Stimulated activated CD4-positive, alpha-beta T cell treated with anti-CD3 and anti-CD28 coated beads, Interleukin-12 subunit alpha, Interleukin-12 subunit beta, amount 100 ng/mL, for 24 hours (primary cell): ENCODE results near the gene AQP10.
"Not testable (repeated sequence)": the region's sequence is repeated elsewhere in the genome, so short reads cannot be mapped to it uniquely, and the experiment has no call there.

ENCODE experiments used
- DNase-seq, 2 experiments: peaks; one replicate each; pipeline ENCODE4 v3.0.0-alpha.2; 2020; ENCODE audit warnings: low read depth in 2 of 2

Gene AQP10

DNA sequence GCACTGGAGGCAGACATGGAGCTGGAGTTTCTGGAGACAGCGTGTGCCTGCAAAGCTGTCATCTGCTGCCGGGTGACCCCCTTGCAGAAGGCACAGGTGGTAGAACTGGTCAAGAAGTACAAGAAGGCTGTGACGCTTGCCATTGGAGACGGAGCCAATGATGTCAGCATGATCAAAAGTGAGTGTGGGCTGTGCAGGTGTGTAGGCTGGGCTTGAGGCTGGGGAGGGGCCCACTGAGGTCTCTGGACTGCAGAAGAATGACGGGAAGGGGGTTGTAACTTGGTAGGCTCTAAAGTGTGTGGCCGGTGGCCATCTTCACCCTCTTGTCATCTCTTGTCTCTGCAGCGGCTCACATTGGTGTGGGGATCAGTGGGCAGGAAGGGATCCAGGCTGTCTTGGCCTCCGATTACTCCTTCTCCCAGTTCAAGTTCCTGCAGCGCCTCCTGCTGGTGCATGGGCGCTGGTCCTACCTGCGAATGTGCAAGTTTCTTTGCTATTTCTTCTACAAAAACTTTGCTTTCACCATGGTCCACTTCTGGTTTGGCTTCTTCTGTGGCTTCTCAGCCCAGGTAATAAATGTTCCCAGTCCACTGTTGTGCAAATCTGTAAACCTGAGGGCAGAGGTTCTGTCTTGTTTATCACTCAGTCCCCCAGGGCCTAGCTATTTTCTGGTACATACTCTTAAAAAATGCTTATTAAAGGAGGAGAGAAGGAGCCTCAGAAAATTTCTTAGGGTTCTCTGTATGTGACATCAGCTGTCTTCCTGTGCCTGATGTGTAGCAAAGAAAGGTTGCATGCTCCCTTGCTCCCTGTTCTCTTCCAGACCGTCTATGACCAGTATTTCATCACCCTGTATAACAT is 24.3 kb downstream of the AQP10 start:
- peak in 1 of 2 experiments; percentile 74 for DNase-seq

DNA sequence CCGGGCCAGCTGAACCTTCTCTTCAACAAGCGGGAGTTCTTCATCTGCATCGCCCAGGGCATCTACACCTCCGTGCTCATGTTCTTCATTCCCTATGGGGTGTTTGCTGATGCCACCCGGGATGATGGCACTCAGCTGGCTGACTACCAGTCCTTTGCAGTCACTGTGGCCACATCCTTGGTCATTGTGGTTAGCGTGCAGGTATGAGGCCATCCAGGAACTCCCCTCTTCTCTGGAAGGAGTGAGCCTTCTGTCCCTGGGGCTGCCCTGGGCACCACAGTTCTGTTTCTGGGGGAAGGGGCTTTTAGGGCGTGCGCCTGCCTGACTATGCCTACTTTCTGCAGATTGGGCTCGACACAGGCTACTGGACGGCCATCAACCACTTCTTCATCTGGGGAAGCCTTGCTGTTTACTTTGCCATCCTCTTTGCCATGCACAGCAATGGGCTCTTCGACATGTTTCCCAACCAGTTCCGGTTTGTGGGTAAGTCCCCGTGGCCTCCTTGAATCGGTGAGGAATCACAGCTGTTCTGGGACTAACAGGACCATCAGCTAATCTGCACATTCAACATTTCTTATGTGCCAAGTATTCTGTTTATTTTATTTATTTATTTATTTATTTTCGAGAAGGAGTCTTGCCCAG is 25.5 kb downstream of the AQP10 start:
- no peak for DNase-seq

DNA sequence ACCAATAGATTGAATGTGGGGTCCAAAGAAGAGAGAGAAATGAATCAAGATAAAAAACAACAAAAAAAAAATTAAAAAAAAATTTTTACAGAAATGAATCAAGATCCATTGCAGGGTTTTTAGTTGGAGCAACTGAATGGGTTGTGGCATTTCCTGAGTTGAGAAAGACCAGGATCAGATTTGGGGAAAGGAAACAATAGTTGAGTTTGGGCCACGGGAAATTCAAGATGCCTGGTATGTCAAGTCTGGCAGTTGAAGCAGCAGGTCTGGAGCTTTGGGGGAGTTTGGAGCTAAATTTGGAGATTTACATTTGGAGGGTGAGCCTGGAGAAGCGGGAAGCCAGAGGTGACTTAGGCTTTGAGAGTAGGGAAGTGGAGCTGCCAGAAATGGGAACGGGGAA is 27.1 kb downstream of the AQP10 start:
- no peak for DNase-seq

DNA sequence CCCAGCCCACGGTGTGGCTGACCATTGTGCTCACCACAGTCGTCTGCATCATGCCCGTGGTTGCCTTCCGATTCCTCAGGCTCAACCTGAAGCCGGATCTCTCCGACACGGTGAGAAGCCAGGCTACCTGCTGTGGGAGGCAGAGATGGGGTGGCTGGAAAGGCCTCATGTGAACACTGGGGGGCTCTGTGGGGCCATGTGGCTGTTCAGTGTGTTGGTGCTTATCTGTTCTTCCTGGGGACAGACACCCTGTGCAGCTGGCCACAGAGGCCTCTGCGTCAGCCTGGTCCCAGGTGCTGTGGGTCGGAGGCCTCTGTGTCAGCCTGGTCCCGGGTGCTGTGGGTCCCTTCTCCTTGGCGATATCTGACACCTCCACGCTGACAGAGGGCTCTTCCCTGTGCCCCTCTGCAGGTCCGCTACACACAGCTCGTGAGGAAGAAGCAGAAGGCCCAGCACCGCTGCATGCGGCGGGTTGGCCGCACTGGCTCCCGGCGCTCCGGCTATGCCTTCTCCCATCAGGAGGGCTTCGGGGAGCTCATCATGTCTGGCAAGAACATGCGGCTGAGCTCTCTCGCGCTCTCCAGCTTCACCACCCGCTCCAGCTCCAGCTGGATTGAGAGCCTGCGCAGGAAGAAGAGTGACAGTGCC is 27.7 kb downstream of the AQP10 start:
- DNase-seq = no peak

DNA sequence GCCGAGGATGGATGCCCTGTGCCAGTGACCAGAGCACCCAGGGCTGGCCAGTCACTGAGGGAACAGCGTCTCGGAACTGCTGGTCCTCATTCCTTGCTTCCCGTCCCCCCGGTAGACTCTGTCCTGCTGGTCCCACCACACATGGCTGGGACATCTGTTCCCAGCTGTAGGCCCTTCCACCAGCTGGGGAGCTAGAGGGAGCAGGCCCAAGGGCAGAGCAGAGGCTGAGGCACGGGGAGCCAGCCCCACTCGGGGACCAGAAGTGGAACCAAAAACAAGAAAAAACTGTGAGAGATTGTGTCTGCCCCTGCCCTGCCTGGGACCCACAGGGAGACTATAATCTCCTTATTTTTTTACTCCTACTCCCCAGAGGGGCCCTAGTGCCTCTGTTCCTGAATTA is 28.2 kb downstream of the AQP10 start:
- no peak for DNase-seq

DNA sequence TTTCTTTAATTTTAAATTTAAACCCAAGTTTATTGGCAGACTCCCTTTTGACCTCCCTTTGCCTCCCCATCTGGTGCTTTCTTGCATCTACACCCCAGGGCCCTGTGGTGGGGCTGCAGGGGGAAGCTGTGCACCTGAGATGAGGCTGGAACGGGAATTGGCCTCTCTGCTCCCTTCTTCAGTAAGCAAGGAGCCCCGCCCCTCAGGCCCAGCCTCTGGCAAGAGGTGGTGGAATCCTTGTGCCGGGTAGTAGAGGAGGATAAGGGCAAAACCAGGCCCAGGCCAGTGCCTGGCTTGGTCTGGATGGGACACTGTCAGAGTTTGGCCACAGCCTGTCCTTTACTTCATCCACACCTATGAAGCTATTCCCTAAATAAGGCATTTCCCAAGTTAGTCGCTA is 29.5 kb downstream of the AQP10 start:
- DNase-seq = no peak

DNA sequence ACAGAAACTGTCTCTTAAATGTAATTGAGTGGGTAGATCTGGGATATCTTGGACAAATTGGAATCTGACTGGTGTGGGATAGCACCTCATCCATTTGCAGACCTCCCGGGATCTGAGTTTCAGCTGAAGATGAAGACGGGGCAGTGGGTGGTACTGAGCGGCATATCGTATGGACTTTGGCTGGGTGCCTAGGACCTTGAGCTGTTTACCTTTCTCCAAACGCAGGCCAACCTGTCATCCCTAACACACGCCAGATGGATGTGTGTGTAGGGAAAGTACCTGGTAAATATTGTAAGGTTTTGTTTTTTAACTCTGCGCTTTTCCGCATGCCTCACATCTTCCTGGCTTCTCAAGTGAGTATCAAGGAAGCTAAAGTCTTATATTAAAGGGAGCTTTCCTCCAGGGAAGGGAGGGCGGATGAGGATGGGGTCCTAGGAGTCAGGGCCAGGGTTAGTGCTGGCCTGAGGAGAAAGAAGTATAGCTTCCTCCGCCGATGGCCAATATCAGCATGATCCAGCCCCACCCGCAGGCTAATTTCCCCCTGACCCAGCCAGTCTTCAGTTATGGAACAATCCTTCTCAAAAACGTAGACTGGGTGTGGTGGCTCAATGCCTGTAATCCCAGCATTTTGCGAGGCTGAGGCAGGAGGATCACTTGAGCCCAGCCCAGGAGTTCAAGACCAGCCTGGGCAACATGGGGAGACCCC is 30.6 kb downstream of the AQP10 start:
- no peak for DNase-seq

DNA sequence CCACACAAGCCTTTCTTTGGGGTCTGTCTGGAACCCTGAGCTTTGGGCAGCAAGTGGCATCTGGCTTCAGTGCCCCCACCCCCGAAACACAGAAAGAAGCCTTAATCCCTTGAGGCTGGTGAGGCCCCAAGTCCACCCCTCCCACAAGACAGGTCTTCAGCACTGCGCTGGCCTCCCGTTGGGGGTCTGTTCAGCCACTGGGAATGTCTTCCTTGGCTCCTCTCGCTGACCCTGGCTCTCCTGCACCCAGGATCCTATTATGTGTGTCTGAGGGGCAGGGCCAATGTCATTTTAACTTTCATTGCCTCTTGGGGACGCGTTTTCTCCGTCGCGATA is 31.3 kb downstream of the AQP10 start:
- no peak for DNase-seq

DNA sequence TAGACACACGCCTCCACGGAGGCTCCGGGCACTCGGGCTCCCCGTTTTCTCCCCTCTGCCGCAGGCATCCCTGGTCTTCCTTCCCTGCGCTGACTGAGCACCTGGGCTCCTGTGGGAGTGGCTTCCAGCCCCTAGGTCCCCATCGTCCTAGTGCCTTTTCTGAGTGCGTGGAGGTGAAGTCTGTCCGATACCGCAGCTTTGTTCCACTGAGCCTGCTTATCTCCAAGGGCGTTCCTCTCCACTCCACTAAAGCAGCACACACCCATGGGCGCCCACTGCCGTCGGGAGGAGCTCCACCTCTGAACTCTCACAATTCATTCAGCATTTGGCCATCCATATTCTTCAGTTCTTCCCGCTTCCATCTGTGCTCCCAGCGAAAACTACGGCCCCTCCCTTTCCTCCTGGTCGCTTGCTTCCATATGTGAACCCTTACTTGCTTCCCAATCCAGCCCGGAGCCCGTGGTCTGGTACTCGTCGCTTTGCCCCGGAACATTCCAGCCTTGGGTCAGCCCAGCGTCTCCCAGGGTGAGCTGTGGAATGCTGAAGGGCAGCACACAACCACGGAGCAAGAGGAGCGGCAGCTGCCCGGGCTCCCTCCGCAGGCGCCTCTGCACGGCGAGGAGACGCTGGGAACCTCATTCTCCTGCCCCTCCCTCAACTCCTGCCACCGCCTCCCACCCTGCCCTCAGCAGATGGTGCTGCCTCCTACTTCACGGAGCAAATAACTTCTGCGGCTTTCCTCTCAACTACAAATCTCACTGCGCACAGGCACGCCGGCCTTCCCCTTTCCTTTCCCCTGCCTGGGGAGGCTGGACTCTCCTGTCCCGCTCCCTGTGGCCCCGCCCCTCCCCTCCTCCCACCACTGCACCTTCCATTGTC is 31.9 kb downstream of the AQP10 start:
- peak in 1 of 2 experiments; percentile 45 for DNase-seq

DNA sequence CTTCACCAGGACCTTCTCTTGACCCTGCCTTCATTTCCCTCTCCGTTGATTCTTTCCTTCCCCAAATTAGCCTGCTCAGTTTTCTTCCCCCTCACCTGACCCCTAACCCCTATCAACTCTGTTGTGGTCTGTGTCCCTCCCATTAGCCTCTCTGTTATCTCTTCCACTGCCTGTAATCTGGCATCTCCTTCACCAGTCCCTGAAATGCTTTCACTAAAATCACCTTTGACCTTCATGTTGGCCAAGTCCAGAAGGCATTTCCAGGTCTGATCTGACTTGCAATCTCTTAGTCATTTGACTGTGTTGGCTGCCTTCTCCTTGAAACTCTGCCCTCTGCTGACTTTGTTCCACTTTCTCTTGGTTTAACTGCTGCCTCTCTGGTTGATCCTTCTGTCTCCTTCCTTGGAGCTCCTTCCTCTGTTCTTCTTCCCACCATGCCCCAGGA is 32.6 kb downstream of the AQP10 start:
- no peak for DNase-seq

DNA sequence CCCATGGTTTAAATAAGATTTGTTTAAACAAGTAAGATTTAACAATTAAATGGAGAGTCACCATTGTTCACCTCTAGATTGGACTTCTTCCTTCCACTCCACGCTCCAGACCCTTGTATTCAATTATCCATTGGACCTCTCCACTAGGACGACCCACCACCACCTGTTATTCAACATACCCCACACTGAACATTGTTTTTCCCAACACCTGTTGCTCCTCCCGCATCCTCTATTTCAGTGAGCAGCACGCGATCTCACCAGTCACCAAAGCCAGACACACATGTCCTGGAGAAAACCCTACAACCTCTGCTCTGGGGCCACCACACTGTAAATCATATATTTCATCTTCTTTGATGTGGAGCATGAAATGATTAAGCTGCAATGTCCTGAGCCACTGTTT is 33.1 kb downstream of the AQP10 start:
- no peak for DNase-seq

DNA sequence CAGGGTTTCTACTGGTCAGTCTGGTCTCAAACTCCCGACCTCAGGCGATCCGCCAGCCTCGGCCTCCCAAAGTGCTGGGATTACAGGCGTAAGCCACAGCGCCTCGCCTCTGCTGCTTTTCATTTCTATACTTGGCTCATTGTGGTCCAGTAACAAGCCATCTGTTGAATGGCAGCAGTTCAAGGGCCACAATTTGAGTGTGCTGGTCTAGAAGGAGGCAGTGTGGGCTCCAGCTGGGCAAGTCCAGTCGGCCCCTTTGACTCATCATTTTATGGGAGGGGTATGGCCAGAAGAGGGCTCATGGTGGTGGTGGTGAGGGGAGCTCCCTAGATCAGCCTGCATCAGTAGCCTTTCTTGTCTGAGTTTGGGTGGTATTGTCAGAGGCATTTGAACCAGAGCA is 37.6 kb downstream of the AQP10 start:
- DNase-seq = no peak

DNA sequence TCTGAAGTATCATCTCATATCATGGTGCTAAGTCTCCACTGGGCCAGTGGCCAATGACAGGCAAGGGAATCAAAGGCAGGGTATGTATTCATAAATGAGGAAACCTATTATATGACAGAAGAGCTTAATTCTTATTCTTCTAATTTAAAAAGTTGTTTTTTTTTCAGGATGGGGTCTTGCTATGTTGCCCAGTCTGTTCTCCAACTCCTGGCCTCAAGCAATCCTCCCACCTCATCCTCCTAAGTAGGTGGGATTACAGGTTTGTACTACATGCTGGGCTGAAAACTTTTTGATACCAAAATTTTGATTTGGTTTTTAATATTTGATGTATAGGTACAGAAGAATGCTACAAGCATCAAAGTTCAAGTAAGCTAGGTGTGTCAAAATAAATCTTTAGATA is 39.4 kb downstream of the AQP10 start:
- no peak for DNase-seq

DNA sequence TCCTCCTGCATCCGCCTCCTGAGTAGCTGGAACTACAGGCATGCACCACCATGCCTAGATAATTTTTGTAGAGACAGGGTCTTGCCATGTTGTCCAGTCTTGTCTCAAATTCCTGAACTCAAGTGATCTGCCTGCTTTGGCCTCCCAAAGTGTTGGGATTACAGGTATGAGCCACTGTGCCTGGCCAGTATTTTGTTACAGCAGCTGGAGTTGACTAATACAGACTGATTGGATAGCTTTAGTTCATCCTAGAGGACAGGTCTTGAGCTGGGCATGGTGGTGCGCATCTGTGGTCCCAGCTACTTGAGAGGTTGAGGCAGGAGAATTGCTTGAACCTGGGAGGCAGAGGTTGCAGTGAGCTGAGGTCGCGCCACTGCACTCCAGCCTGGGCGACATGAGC is 40.0 kb downstream of the AQP10 start:
- DNase-seq = not testable (repeated sequence)

DNA sequence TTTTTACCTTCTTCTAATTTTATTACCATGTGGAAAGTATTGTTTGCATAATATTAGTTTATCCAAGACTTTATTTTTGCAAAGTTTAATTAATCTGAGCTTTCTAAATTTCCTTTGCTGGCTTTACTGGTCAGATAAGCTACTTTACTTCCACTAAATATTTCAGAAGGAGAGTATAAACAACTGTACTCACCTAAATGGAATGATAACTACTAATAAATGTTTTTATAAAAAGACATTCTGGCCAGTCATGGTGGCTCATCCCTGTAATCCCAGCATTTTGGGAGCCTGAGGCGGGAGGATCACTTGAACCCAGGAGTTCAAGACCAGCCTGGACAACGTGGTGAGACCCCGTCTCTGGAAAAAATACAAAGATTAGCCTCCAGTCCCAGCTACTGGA is 40.5 kb downstream of the AQP10 start:
- no peak for DNase-seq

DNA sequence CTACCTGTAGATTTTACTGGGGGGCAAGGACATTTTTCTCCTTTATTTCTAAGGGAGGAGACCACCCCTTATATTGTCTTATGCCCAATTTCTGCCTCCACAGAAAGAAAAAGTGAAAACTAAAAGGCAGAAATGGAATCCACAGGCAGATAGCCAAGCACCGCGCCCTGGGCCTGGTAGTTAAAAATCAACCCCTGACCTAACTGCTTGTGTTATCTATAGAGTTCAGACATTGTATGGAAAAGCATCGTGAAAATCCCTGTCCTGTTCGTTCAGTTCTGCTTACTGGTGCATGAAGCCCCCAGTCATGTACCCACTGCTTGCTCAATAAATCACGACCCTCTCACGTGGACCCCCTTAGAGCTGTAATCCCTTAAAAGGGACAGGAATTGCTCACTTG is 50.5 kb downstream of the AQP10 start:
- DNase-seq = no peak

DNA sequence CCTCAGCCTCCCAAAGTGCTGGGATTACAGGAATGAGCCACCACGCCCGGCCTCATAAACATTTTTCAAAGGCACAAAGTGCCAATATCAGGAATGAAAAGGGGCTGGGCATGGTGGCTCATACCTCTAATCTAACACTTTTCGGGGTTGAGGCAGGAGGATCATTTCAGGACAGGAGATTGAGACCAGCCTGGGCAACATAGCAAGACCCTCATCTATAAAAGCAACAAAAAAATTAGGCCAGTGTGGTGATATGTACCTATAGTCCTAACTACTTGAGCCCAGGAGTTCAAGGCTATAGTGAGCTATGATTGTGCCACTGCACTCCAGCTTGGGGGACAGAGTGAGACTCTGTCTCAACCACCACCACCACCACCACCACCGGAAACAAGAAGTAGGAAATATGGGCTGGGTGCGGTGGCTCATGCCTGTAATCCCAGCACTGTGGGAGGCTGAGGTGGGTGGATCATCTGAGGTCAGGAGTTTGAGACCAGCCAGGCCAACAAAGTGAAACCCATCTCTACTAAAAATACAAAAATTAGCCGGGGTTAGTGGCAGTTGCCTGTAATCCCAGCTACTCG is 53.0 kb downstream of the AQP10 start:
- DNase-seq = peak in 1 of 2 experiments; percentile 19
